NCI-H2107 (cell line): ENCODE results near the gene CDK6.

ENCODE experiments used
- DNase-seq: peaks from one replicate; lab custom pipeline; 2025; lab: John Stamatoyannopoulos, UW

CDK6 gene

DNA sequence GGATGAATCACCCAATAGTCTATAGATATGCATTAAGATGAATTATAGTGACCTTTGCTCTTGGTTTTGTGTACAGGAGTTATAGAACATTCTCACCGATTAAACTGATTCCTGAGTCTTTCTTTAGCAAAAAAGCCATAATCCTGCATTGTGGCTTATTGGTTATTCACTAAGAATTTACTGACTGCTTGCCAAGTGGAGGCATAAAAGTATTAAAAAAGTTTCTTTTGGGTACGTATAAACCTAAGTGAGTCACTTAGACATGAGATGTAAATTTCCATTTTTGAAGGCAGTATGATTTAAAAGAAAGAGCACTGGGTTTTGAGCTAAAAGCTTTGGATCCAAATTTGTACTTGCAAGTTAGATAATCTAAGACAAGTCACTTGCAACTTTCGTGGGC lies 100.7 kb downstream of the CDK6 start:
- DNase-seq = no peak

DNA sequence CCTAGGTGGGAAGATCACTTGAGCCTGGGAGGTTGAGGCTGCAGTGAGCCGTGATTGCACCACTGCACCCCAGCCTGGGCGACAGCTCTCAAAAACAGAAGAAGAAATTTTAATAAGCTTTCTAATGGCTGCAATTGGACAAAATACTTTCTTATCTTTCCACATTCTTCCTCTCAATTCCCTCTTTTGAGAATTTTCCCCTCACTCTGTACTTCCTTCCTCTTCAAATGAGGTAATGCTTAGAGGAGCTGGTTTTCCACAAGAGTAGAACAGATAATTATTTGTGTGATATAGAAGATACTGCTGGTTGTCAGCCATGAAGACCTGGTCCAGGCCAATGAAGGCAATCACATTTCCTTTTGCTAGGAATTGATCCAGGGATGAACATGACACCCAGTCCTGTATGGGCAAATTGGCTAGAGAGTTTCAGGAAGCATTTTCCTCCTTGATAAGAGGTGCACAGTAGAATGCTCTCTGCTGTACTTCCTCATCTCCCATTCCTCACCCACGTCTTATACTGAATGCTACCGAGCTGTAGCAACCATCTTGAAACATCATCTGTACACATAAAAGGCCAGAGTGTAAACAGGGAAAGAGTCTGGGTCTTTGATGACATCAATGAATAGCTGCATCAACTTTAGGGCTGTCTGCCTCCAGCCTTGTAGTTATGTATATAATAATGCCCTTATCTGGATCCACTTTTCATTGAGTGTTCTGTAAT lies 103.9 kb downstream of the CDK6 start:
- no peak for DNase-seq

DNA sequence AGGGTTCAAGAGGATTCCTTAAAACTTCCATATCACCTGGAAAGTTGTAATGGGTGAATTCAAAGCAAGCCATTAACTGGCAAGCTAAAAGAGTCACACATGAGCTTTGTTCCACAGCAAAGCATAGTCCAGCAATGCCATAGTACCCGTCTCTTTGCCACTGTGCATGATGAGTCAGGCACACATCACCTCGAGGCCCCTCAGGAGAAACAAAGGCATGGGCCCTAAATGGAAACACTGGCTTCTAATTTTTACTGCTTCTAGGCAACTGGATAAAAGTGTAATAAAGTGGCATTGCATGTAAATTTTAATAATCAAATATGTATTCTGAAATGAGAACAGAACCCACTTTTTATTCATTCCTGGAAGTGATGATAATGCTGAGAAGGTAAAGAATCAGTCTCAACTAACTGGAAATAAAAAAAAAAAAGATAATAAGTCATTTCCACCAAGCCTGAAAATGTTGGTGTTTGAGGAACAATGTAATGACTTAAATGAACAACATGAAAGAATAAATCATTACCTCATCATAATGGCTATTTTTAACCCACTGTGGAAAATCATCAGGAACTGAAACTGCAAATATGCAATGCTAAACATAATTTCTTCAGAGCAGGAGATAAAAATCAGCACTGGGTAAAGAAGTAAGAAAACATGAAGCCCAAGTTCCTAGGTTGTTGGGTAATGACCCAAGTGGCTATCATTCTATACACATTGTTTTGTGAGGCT lies 104.9 kb downstream of the CDK6 start:
- no peak for DNase-seq

DNA sequence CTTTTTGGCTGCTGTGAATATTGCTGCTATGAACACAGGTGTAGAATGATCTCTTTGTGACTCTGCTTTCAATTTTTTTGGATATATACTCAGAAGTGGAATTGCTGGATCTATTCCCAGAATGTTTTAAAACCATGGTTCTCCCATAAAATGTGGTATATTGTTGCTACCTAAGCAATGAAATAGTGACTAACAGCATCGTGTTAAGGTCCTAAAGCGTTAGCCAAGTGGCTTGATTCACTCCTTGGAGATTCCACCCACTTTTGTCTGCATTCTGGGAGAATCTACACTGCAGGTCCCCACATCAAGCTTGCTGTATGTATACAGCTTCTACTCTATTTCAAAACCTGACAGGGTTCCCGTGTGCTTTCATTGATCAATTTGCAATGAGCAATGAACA lies 105.6 kb downstream of the CDK6 start:
- DNase-seq = no peak

DNA sequence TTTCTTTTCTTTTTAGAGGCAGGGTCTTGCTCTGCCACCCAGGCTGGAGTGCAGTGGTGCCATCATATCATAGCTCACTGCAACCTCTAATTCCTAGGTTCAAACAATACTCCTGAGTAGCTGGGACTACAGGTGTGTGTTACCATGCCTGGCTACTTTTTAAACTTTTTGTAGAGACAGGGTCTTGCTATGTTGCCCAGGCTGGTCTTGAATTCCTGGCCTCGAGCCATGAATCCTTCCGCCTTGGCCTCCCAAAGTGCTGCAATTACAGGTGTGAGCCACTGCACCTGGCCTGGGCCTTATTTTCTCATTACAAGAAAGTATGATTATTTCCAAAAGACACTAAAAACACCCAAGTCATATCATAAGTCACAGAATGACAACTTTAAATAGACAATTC lies 106.6 kb downstream of the CDK6 start:
- DNase-seq = no peak

DNA sequence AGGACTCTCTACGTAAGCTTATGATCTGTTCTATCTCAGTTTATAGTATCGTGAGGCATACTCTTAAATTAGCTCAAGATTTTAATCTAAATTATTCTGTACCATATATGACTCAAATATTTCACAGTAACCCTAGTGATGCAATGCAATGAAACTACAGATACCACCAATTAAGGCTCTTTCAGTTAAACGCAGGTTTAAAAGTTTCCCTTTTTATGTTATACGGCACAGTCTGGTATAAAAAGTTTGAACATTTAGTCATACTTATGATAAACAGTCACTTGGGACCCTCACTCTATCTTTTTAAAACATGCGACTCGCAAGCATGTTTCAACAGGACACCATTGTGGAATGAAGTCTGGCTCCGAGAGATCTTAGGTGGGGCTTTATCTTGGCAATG lies 107.2 kb downstream of the CDK6 start:
- no peak for DNase-seq

DNA sequence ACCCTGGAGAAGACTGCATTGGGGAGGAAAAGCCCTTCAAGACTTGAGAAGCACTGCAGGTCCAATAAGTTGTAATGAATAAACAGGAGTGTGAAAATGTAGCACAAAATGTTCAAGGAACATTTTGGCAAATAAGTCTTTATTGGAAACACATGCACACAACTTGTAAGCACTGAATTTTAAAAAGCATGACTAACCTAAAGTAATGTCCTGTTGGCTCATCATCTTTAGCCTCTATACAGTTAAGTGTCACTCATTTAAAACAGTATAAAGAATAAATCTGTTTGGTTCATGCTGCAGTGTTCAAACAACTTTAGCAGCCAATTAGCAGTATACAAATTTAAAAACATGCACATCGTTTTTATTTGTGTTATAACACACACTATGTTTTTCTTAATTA lies 108.6 kb downstream of the CDK6 start:
- DNase-seq = no peak

DNA sequence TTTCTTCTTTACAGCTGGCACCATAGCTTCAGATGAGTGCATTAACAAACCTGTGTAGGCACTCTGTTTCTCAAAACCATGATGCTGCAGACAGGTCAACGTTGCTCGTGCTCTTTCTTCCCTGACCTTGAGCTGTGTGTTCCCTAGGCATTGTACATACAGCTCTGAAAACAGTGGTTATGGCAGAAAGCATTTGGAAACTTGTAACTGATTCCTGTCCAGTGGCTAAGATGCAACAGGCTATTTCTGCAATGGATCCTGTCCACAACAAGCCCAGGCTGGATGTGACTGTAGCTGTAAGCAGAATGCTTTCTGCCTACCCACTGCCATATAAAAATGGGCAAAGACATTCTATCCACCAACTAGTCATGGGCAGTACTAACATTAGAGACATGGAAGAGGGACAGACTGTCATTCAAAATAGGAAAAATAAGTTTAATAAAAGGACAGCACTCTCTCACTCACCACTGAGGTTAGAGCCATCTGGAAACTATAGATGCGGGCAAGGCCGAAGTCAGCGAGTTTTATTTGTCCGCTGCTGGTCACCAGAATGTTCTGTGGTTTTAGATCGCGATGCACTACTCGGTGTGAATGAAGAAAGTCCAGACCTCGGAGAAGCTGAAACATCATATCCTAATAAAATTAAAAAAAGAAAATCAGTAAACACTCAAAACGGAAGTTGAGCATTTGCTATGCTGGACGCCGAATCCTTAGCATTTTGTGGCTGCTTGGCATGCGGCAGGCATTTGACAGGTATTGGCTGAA lies 111.0 kb downstream of the CDK6 start:
- no peak for DNase-seq

DNA sequence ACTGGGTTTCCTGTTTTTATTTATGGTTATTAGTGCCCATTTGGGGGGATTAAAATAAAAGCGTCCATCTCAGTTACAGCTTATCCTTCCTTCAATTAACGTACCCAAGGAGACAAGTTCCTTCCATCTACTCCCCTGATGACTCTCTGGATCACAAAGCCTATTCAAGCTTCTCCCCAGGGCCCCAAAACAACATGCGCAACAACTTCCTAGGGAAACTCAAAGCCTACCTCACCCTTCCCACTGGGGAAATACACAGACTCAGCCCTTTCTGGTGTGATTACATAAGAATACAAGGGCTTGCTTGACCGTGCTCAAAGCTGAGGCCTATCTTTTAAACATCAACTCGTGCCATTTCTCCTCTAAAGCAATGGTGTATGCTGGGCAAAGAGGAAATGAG lies 112.4 kb downstream of the CDK6 start:
- DNase-seq = no peak

DNA sequence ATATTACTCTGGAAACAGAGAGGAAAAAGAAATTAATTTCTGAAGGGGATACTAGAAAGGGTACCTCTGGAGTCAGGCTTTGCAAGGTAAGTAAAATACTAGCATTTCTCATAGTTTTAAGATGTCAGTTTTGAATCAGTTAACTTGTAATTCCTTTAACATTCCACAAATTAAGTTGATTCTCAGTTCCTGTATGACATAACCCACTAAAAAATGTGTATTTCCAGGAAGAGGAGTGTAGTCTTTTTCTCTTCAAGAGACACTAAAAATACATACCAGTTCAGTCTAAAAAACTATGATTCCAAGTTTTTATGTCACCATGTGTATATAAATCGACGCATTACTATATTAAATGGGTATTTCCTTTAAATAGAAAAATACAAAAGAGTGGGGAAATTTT lies 113.2 kb downstream of the CDK6 start:
- DNase-seq = no peak

DNA sequence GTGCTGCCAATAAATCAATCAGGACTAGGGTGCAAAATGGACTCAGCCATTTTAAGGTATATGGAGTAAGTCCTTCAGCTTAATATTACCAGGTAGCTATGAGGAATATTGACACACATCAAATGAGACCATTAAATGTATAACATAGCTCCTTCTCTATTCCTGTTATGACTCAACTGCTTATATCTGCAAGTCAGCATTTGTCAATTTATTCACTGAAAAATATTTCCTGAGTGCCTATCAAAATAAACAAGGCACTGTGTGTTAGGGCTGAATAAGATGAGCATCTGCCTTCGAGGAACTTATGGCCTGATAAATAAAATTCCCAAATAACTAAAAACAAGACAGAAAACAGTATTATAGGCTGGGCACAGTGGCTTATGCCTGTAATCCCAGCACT lies 113.8 kb downstream of the CDK6 start:
- DNase-seq = no peak

DNA sequence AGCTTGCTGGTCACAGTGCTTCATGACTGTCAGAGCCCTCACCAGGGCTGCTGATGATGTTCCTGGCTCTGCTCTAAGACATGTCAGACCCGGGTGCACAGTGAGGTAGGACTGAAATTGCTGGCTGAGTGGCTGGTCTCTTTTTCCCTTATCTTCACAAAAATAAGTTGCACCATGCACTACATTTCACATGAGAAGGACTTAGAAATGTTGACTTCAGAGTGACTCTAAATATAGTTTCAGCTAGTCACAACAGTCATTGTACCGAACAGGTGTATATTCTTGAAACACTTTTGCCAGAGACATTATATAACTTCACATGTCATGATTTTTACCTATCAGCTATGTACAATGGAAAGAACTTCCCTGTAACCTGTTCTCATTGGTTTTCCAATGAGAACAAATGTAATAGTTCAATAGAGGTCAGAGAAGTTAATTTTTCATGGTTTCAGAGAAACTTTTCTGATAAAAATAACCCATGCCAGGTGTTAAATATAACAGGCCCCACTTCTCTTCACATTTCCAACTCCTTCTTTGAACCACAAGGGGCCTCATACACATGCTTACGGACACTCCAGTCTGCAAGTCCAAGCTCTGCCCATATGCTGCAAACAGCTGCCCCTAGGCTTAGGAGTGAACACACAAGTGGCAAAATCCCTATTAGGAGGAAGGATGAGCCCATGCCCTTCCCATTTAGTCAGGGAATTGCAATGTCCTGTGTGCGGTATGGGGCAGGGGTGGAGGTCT lies 115.6 kb downstream of the CDK6 start:
- DNase-seq = no peak

DNA sequence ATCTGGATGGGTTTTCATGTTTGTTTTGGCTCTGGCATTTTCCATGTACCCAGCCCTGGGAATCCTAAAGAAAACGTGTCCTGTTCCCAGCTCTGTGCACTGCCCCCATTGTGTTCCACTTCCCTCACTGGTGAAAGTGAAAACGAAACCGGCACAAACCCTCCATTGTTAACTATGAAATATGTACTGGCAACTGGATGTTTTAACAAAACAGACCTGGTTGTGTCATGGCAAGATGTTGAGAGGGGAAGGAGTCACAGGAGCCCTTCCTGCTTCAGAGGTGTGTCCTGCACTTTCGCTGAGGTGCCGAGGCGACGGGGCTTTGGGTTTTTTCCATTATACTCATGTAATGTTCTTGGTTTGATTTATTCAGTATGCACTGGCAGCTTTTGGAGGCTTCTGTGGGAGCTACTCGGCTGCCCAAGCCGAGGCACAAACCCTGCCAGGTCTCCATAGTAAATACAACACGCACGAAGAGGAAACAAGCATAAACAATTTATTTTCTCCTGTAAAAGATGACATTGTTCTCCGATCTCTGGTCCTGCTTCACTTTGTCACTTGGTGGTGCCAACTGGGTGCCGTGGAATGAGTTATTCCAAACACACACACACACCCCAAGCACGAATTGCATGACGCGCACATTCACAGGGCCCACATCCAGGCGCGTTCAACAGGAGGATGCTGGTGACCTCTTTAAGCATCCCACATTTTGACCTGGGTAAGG lies 118.2 kb downstream of the CDK6 start:
- peak; percentile 71 for DNase-seq

DNA sequence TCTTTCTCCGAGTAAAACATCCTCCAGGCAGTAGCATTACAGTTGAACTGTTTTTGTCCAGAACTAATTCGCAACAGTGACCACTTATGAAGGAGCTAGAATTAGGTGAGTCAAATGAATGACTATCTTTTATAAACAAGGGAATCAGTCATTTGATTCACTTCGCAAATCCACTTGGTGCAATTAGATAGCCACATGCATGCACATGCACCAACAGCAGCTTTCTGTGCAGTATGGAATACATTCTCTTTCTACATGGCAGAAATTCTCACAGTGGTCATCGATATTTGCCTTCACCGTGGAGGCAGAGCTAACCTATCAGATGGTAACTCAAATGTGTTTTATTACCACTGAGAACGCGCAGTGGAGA lies 118.8 kb downstream of the CDK6 start:
- no peak for DNase-seq

DNA sequence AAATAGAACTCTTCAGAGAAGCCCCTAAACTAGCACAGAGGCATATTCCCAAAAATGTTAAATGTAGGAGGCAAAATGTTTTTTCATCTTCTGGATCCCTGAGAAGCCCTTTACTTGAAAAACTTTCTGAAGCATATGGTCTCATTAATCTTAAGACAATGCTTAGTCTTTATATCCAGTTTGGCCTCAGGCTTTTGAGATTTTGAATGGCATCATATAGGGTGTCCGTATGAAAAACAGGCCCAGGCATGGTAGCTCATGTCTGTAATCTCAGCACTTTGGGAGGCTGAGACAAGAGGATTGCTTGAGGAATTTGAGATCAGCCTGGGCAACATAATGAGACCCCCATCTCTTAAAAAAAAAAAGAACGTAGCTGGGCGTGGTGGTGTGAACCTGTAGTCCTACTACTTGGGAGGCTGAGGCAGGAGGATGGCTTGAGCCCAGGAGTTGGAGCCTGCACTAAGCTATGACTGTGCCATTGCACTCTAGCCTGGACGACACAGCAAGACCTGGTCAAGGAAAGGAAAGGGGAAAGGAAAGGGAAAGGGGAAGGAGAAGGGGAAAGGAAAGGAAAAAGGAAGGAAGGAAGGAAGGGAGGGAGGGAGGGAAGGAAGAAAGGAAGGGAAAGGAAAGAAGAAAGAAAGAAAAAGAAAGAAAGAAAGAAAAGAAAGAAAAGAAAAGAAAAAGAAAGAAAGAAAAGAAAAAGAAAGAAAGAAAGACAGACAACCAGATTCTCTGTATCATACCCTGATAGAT lies 119.4 kb downstream of the CDK6 start:
- DNase-seq = no peak

DNA sequence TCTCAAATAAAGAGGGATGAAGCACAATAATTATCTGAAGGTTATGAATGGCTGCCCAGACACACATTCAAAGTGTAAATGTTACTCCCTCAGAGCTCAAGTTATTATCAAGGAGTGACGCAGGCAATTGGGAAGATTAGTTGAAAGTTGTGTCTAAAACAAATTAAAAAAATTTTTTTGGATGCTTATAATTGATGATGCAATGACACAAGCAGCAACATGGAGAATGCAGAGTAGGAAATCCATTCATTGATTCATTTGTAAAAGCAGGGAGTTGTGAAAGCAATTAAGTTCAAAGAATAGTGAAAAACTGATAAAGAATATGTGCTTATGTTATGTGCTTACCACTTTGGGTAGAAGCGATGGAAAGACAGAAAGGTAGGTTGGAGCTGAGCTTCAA lies 120.4 kb downstream of the CDK6 start:
- DNase-seq = no peak

DNA sequence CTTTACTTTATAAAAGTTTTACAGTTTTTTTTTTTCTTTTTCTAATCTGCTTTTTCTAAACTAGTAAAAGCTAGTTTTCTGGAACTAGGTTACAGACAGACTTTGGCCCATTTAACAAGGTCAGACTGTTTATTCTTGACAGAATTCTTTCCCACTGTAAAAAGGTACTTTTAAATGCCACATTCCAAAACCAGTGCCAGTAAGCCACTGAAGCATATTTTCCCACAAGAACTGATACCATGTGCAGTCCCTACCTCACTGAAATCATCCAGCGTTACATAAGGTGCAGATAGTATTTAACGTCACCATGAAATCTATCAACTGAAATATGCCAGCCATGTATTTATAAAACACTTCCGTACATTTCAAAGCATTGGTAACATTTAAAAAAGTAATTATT lies 121.6 kb downstream of the CDK6 start:
- DNase-seq = no peak

DNA sequence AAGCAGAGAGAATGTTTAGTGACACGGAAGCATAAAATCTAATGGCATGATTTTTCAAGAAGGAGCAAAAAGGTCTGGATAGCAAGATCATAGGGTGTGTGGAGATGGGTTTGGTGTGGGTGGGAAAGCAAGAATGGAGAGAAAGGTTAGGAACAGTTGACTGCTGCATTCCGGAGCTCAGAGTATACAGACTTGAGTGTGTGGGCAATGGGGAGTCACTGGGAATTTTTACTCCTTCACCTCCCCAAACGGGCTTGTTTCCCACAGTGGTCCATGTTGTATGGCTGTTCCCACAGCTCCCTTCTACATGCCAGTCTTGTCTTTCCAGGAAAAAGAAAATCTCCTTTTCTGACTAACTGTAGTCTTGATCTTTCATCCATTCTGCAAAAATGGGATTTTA lies 122.1 kb downstream of the CDK6 start:
- DNase-seq = no peak

DNA sequence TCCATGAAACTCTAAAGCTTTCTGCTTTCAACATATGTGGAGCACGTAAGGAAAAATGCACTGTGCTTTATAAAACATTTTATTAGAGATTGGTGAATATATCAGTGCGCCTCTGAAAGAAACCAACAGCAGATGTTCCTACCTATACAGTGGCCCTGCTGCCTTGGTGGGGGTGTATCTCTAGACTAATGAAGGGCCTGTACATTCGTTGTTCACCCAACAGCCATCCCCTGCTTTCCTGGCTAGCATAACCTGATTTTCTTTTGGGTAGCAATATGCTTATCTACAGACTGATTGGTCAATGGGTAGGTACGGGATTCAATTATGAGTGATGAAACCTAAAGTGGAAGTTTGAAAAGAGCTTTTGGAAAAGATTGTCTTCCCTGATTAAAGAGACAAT lies 126.5 kb downstream of the CDK6 start:
- DNase-seq = no peak

DNA sequence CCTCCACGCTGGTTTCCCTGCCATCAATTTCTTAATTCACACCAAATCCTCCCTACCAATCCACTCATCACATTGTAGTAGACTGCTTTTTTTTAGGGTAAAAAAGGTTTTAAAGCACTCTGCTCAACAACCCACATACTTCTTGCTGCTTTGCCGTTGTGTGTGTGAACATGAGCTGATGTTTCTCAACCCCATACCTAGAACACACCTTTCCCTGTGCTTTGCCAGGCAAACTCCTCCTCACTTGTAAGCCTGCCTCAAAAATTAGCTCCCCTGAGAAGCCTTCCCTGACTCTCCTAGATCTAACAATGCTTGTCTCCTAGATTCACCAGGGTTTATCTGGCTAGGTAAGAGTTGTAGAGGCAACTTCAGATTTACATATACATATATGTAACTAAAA lies 127.2 kb downstream of the CDK6 start:
- no peak for DNase-seq
